Measurements from ENCODE around the gene ABCC11. TPM values are rescaled to one million over a fixed set of nuclear protein-coding genes. Genes with fewer than 3 reads are reported as not detected.
A peak's percentile ranks its signal among the peaks of the same experiment; 100 is the strongest.
"Not testable (repeated sequence)": the region's sequence is repeated elsewhere in the genome, so short reads cannot be mapped to it uniquely, and the experiment has no call there.

Gene ABCC11
- total and polyA plus RNA-seq, 8 donors: 0.03 to 0.73 TPM; not detected in 6

DNA sequence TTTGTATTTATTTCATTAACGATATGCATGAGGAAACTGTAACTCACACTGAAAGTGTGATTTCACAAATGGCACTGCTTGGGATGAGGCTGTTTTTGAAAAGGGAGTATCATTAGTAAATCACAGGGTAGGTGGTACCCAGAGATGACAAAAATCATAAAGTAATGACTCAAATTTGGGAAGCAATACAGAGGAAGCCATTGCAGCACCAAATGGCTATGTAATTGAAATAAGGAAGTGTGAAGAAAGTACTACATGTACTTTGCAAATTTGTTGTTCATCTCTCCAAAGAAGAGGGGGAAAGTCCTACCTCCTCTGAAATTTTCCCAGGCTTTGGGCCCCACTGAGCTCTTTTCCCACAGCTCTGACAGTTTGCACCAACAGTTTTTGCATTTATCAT, 79.3 kb downstream of the ABCC11 start:
- TF ChIP-seq POLR2A (IDR thresholded peaks at IDR 0.05): no peak
- TF ChIP-seq EP300 (IDR thresholded peaks at IDR 0.05): no peak
- no peak for TF ChIP-seq POLR2AphosphoS5 (IDR thresholded peaks at IDR 0.05)
- TF ChIP-seq, protein P1, sequence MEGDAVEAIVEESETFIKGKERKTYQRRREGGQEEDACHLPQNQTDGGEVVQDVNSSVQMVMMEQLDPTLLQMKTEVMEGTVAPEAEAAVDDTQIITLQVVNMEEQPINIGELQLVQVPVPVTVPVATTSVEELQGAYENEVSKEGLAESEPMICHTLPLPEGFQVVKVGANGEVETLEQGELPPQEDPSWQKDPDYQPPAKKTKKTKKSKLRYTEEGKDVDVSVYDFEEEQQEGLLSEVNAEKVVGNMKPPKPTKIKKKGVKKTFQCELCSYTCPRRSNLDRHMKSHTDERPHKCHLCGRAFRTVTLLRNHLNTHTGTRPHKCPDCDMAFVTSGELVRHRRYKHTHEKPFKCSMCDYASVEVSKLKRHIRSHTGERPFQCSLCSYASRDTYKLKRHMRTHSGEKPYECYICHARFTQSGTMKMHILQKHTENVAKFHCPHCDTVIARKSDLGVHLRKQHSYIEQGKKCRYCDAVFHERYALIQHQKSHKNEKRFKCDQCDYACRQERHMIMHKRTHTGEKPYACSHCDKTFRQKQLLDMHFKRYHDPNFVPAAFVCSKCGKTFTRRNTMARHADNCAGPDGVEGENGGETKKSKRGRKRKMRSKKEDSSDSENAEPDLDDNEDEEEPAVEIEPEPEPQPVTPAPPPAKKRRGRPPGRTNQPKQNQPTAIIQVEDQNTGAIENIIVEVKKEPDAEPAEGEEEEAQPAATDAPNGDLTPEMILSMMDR (IDR thresholded peaks at IDR 0.05): no peak
- peak overlapping the region in 2 of 5 donors; percentile 26 to 39 for H3K27ac ChIP-seq
- intact Hi-C loops (cut with DNase I; ENCODE audit: low total_unique reads): loop anchor here (10.0 kb wide), 1 partner anchor 1133 kb away; no protein-coding TSS in a partner anchor

DNA sequence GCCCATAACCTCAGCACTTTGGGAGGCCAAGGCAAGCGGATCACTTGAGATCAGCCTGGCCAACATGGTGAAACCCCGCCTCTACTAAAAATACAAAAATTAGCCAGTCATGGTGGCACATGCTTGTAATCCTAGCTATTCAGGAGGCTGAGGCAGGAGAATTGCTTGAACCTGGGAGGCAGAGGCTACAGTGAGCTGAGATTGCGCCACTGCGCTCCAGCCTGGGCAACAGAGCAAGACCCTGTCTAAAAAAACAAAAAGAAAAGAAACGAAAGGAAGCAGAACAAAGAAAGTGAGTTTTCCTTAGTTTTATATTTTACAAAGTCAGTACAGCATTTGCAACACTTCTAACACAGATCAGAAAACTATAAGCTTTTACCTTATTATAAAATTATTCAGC, 80.7 kb downstream of the ABCC11 start:
- peaks cover 0 to 18% (median 11%) of the 10 kb centered on the region in 4 donors for H3K4me1 ChIP-seq
- DNase-seq, H3K36me3 ChIP-seq, H3K27me3 ChIP-seq, H3K27ac ChIP-seq, H3K9me3 ChIP-seq, H3K4me3 ChIP-seq: not testable (repeated sequence)
- 92 to 98% (median 94%) methylated on average over 5 of the region's 5 CpGs for WGBS, 5 donors
- intact Hi-C loops (cut with DNase I; ENCODE audit: low total_unique reads): loop anchor here (10.0 kb wide), 1 partner anchor 1132 kb away; no protein-coding TSS in a partner anchor

More for the DNA sequence above, 79.3 kb downstream of the ABCC11 start:
- no peaks in the 10 kb centered on the region for H3K27me3 ChIP-seq
- H3K9me3 ChIP-seq: no peaks in the 10 kb centered on the region
- DNase-seq: no peak
- peaks cover 0 to 18% (median 11%) of the 10 kb centered on the region in 4 donors for H3K4me1 ChIP-seq
- 78 to 88% (median 82%) methylated on average over 1 of the region's 1 CpG for WGBS, 5 donors
- no peaks in the 10 kb centered on the region for H3K36me3 ChIP-seq
- no peak overlapping the region for H3K4me3 ChIP-seq

DNA sequence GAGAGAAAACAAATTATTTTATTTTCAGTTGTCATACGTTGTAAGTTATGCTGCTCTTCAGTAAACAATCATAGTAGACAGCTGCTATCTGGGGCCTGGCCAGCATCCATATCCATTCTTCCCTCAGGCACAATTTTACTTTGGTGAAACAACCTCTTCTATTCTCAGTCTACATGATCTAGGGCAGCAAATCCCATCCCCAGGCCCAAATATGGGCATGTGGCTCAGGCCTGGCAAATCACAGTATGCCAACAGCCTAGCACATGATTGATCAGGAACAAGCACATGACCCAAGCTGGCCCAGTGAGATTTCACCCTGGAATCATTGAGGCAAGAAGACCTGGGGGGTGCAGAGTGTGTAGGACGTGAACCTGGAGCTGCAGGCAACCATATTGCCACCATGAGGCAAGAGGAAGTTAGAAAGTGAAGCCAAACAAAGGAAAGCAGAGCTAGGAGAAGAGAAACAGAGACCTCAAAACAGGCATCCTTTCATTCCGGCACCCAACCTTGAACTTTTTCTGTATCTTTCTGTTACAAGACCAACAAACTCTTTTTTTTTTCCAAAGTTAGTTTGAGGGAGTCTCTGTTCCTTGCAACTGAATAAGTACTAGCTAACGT, 81.3 kb downstream of the ABCC11 start:
- TF ChIP-seq POLR2A (IDR thresholded peaks at IDR 0.05) (no peak), EP300 (IDR thresholded peaks at IDR 0.05) (no peak), POLR2AphosphoS5 (IDR thresholded peaks at IDR 0.05) (no peak)
- TF ChIP-seq, protein P1 (IDR thresholded peaks at IDR 0.05): no peak
- peaks cover 0 to 18% (median 11%) of the 10 kb centered on the region in 4 donors for H3K4me1 ChIP-seq
- no peaks in the 10 kb centered on the region for H3K36me3 ChIP-seq
- H3K27me3 ChIP-seq: no peaks in the 10 kb centered on the region
- H3K4me3 ChIP-seq: no peak overlapping the region
- intact Hi-C loops (cut with DNase I; ENCODE audit: low total_unique reads): loop anchor here (10.0 kb wide), 1 partner anchor 1131 kb away; no protein-coding TSS in a partner anchor
- no peak for DNase-seq
- 78 to 88% (median 83%) methylated on average over 4 of the region's 4 CpGs for WGBS, 5 donors
- no peaks in the 10 kb centered on the region for H3K9me3 ChIP-seq
- H3K27ac ChIP-seq: no peak overlapping the region

DNA sequence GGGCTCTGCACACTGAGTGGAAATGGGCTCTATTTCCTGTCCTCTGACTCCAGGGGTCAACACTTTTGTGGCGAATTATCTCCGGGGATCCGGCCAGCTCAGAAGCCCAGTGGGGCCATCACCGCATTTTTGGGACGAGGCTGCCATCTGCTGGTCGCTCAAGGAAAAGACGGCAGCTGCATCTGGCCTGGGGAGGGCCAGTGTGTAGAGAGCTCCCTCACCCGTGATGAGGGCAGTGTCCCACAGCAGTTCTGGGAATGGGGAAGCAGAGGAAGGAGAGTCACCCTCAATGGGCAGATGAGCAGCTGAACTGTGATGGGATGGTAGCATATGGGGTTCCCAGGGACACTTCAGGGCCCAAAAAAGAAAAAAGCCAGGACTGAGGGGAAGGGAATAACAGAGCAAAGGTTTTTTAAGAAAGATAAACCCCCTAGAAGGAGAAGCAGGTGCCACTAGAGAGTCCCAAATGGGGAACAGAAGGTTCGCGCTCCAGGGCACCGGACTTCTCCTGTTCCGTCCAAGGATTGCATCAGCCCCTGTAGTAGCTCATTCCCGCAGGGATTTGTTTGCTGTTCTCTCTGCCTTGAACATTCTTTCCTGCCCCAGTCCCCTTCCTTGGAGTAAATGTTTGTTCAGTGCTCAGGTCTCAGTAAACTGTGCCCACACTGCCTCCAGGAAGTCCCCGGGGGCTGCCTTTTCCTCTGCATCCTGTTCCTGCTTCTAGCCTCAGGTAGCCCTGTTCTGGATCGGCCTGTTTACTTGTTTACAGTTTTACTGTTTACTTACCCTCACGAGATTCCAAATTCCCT, 82.2 kb downstream of the ABCC11 start:
- Histone ChIP-seq H3K27ac (peak overlapping the region in 3 of 5 donors; percentile 18 to 52 (median 46)), H3K9me3 (no peaks in the 10 kb centered on the region), H3K4me3 (no peak overlapping the region), H3K36me3 (no peaks in the 10 kb centered on the region), H3K4me1 (peaks cover 0 to 18% (median 11%) of the 10 kb centered on the region in 4 donors), H3K27me3 (no peaks in the 10 kb centered on the region)
- DNase-seq: peak; percentile 80 to 87
- TF ChIP-seq, protein P1 (IDR thresholded peaks at IDR 0.05): peak in 5 of 7 experiments; percentile 71 to 90 (median 78)
- TF ChIP-seq POLR2AphosphoS5 (IDR thresholded peaks at IDR 0.05): no peak
- 8 to 18% (median 15%) methylated on average over 16 of the region's 16 CpGs for WGBS, 5 donors
- intact Hi-C loops (cut with DNase I; ENCODE audit: low total_unique reads): loop anchor here (5.0 to 10.0 kb wide), 2 partner anchors 1023 to 1130 kb away; partner anchors contain the start of gene NETO2
